GM21717 (cell line): ENCODE data around the gene HS2ST1.
"Not testable (repeated sequence)": the region's sequence is repeated elsewhere in the genome, so short reads cannot be mapped to it uniquely, and the experiment has no call there.

Source experiments
- ATAC-seq: cut with Tn5 transposase; IDR thresholded peaks from one replicate; pipeline ENCODE4 v1.9.1; 2021; ENCODE audit warnings: mild to moderate bottlenecking, moderate library complexity; ENCODE audit not compliant: unreplicated experiment

The HS2ST1 gene

DNA sequence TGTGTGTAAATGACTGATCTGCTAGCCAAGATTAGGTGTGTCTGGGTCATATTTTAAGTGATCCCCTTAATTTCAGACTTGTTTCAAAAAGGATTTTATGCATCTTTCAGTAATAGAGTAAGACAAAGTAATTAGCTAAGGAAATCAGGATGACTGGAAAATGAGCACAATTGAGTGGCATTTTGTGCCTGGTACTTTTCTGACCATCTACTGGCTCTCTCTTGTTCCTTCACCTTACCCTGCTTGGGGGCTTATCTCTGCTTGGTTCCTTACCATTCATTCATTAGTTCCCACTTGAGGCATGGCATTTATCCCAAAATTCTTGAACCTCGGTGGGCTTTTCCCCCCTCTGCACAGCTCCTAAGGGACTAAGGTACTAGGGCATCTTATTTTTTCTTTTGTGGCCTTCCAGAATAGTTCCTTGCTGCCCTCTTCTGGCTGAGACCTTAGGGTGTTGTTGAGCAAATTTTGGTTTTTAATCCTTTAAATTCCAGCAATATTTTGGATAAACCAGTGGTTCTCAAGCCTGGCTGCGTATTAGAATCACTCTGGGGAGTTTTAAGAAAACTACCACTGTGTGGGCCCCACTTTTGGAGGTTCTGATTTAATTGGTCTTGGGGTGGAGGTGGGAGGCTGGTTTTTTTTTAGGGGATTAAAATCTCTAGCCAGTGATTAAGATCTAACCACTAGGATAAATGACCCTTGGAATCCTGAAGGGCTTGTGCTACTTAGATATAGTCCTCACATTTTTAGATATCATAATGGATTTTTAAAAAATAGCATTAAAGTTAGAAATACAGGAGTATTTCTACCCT is 50.8 kb downstream of the HS2ST1 start:
- ATAC-seq, result peak; percentile 14

DNA sequence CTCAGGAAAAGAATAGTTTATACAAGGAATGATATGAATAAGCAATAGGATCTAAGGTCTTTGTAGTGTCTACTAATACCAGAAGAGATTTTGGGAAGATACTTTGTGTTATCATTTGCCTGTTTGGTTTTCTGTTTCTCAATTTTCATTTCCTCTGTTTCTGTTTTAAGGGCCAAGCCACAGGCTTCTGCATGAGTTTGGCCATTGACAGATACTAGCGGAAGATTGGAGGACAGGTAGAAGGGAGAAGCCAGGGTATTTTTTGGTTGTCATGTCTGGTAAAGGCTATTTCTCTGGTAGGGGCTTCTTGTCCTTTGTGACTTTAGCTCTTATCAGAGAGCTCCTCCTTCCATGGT is 51.4 kb downstream of the HS2ST1 start:
- ATAC-seq, result peak; percentile 75

DNA sequence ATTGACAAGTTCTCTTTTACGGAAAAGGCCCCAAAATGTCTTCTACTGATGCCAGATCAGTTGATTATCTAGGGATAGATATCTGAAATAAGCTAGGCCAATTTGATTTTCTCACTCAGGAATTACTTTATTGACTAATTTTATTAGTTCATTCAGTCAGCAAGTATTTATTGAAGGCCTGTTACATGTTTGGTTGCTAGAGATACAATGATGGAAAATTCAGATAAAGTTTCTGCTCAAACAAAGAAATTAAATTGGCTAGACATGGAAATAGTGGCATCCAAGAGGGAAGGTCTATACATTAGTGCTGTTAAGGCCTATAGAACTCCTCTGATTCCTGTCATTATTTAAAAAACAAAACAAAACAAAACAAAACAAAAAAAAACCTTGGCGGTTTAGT is 56.5 kb downstream of the HS2ST1 start:
- no peak for ATAC-seq

DNA sequence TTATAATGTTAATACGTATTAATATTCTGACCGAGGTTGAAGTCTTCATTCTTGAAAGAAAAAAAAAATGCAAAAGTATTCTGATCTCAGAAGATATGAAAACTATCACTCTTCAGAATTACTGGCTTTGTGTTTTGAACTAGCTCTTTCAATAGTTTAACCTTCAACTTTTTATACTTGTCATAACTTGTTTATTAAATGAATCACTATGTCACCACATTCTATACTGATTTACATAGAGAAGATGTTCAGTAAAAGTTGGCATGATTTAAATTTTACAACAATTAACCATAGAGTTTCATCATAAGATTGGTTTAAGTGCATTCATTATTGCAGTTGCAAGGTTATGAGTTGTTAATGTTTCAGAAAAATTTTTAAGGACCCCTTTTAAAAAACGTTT is 57.3 kb downstream of the HS2ST1 start:
- ATAC-seq, result no peak

DNA sequence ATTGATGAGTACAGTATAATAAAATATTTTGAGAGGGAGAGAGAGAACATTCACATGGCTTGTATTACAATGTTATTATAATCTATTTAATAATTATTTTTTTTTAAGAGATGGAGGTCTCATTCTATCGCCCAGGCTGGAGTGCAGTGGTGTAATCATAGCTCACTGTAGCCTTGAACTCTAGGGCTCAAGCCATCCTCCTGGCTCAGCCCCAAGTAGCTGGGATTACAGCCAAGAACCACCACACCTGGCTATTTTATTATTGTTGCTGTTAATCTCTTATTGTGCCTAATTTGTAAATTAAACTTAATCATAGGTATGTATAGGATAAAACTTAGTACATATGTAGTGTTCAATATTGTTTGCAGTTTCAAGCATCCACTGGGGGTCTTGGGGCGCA is 57.8 kb downstream of the HS2ST1 start:
- ATAC-seq, result no peak

DNA sequence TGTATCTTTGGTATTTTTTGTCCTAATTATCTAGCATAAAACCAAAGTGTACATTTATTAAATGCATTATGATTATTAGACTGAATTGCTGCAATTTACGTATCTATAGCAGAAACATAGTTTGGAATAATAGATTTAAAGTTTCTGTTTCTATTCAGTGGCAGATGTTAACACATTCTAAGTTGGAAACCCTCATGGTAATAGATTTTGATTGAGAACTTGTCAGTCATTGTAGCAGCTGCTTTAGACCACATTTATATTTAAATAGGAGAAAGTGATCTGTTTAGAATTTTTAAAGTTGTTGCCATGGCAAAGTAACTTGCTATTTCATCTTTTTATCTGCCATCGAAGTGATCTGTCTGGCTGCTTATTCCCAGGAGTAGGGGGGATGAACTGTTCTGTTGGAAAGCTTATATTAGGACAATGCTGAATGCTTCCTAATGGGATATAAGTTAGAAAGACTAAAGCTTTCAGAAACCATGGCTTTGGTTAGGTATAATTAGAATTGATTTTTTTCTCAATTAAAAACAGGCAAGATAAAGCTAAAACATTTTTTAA is 61.6 kb downstream of the HS2ST1 start:
- no peak for ATAC-seq

DNA sequence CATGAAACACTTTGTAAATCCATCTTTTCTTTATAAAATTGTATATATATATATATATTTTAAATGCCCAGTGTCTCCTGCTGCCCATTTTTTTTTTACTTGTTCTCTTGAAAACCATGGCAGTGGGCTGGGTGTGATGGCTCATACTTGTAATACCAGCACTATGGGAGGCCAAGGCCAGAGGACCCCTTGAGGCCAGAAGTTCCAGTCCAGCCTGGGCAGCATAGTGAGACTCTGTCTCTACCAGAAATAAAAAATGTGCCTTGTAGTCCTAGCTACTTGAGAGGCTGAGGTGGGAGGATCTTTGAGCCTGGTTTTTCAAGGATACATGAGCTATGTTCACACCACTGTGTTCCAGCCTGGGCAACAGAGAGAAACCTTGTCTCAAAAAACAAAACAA is 62.2 kb downstream of the HS2ST1 start:
- ATAC-seq, result no peak

DNA sequence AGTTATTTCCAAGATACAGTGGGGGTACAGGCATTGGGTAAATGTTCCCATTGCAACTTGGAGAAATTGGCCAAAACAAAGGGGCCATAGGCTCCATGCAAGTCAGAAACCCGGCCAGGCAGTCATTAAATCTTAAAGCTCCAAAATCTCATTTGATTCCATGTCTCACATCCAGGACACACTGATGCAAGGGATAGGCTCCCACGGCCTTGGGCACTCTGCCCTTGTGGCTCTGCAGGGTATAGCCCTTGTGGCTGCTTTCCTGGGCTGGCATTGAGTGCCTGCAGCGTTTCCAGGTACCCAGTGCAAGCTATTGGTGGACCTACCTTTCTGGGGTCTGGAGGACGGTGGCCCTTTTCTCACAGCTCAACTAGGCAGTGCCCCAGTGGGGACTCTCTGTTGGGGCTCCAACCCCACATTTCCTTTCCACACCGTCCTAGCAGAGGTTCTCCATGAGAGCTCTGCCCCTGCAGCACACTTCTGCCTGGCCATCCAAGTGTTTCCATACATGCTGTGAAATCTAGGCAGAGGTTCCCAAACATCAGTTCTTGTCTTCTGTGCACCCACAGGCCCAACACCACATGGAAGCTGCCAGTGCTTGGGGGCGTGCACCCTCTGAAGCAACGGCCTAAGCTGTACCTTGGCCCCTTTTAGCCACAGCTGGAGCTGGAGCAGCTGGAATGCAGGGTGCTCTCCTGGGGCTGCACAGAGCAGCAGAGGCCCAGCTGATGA is 67.2 kb downstream of the HS2ST1 start:
- ATAC-seq, result no peak

DNA sequence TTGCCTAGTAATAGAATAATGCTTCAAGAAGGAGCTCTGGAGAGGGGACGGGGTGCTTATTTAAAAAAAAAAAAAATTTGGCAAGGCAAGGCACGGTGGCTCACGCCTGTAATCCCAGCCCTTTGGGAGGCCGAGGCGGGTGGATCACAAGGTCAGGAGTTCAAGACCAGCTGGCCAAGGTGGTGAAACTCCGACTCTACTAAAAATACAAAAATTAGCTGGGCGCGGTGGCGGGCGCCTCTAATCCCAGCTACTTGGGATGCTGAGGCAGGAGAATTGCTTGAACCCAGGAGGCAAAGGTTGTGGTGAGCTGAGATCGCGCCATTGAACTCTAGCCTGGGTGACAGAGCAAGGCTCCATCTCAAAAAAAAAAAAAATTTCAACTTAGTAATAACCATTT is 69.2 kb downstream of the HS2ST1 start:
- ATAC-seq, result not testable (repeated sequence)

DNA sequence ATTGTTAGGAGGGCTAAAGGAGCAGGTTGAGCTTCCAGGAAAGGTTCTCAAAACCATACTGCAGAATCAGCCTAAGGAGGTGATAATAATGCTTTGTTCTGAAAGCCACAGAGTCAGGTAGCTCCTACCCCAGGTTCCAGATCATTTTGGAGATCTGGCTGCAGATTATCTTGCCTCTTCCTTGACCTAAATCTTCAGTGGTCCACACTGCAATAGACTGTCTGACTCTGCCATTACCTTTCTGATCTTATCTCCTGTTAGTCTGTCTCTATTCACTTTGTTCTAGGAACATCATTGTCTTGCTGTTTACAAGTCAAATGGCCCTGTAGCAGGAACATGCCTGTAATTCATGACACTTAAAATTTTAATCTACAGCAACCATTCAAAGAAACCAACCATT is 73.0 kb downstream of the HS2ST1 start:
- ATAC-seq, result no peak

DNA sequence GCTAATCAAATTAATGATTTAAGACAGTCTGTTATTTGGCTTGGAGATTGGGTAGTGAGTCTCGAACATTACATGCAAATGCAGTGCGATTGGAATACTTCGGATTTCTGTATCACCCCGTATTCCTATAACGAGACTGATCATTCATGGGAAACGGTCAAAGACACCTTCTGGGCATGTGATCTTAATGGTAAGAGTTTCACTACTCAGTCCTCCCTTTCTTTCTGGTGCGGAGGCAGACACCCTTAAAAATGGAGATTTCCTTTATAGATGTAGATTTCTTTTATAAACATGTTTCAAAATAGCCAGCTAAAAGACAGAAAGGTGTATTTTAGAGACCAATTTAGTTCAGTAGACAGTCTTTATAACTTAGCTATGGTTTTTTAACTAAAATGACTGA is 74.4 kb downstream of the HS2ST1 start:
- no peak for ATAC-seq

DNA sequence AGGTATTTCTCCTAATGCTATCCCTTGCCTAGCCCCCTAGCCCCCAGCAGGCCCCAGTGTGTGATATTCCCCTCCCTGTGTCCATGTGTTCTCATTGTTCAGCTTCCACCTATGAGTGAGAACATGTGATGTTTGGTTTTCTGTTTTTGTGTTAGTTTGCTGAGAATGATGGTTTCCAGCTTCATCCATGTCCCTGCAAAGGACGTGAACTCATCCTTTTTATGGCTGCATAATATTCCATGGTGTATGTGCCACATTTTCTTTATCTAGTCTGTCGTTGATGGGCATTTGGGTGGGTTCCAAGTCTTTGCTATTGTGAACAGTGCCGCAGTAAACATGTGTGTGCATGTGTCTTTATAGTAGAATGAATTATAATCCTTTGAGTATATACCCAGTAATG is 75.3 kb downstream of the HS2ST1 start:
- not testable (repeated sequence) for ATAC-seq

DNA sequence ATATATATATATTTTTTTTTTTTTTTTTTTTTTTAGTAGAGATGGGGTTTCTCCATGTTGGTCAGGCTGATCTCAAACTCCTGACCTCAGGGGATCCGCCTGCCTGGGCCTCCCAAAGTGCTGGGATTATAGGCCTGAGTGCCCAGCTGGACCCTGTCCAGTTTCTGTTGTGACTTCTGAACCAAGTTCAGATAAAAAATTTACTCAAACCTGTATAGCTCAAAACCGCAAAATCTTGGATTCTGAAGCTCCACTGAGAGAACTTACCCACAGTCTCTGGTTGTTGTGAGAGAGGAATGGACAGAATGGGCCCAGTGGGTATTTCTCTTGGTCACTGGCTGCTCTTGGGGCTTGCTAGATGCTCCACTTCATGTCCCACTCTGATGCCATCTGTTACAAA is 76.4 kb downstream of the HS2ST1 start:
- ATAC-seq, result no peak

DNA sequence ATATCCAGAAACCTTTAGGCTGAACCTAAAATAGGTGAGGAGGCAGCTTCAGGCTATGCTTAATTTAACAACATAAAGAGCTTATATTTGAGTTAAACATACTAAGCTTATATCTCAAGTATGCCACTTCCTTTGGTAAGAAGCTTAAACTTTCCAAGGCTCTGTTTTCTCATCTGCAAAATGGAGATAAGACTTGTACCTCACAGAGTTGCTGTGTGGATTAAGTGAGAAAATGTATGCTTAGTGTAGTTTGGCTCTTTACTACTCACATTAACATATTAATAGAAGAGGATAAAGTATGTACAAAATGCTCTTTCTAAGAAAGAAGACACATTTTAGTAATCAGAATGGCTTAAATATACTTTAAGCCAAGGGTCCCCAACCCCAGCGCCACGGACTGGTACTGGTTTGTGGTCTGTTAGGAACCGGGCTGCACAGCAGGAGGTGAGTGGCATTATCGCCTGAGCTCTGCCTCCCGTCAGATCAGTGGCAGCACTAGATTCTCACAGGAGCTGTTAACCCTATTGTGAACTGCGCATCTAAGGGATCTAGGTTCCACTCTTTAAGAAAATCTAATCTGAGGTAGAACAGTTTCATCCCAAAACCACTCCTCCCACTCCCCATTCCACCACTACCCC is 77.2 kb downstream of the HS2ST1 start:
- ATAC-seq, result no peak

DNA sequence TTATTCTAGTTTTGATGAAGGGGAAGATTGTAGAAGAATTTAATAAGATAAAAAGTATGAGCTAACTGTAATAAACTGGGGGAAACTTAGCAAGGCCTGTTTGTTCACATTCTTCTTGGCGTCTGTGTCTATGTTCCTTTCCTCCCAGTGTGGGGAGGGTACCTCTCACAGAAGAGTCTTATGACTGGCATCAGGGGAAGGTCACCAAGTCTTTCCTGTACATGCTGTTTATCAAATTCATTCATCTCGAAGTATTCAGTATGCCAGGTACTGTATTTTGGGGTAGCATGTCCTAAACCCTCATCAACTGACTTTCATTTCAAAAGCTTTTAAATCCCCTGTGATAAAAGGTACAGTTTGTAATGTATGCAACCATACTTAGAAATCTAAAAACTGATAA is 78.4 kb downstream of the HS2ST1 start:
- no peak for ATAC-seq

DNA sequence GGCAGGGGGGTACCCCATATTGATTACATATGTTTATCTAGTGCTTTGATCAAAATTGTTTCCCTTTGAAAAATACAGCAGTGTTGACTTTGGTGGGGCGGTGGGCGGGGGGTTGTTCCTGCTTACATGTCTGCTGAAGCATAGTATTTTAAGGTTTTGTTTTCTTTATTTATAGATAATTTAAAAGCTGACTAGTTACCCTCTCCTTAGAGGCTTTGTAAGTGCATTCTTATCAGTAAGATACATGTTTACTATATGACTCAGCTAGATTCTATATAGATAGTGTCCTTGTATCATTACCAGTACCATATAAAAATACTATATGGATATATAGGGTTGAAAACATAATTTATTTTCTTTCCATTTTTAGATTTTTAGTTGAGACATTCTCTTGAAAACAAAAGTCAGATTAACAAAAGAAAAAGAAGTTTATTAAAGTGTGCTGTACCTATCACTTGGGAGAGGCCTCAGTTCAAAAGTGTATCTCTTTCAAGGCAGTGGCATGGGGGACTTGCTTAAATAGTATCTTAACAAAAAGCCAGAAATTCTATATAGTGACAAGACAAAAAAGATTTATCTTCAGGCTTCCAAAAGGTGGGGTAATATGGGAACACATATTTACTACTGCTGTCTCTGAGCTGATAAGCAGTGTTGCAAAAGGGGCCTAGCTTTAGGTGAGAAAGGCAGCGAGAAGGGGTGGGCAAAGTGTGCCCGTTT is 79.0 kb downstream of the HS2ST1 start:
- no peak for ATAC-seq

DNA sequence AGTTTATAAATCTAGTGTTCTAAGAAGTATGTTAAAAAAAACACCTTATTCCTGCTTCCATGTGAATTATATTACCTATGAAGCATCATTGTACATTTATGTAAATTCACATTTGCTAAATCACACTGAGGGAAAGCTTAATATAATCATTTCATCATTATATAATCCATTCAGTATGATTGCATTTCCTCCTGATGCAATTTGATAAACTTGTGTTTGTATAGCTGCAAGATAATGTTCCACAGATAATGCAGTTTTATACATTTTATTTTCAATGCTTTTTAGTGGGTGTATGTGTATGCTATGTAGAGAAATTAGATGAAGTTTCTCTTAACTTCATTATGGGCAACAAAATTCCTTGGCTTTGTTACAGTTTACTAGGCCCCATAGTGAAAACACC is 79.6 kb downstream of the HS2ST1 start:
- ATAC-seq, result no peak

DNA sequence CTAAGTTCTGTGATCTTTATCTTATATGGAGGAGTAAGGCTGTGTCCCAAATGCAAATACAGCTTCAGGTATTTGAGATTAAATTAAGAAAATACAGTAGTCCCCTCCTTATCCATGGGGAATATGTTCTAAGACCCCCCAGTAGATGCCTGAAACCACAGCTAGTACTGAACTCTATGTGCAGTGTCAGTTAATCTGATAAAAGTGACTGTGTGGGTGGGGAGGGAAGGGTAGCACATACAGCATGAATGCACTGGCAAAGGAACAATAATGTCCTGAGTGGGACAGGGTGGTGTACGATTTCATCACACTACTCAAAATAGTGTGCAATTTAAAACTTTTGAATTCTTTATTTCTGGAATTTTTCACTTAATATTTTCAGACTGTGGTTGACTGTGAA is 83.1 kb downstream of the HS2ST1 start:
- no peak for ATAC-seq

DNA sequence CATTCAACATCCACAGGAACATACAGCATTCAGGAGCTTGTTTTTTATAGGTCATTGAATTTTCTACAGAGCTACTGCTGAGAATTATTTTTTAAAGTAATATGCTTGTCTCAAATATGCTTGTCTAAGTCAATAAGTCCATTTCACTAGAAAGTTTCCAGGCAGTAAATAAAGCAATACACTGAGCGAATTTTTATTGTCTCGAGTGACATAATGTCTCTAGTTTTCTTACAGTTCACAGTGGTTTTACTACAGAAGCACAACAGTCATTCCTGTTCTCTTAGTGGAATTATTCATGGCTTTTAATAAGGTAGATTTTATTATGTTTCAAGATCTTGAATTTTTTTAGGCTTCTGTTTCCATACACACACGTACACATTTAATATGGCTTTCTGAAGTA is 83.8 kb downstream of the HS2ST1 start:
- no peak for ATAC-seq

DNA sequence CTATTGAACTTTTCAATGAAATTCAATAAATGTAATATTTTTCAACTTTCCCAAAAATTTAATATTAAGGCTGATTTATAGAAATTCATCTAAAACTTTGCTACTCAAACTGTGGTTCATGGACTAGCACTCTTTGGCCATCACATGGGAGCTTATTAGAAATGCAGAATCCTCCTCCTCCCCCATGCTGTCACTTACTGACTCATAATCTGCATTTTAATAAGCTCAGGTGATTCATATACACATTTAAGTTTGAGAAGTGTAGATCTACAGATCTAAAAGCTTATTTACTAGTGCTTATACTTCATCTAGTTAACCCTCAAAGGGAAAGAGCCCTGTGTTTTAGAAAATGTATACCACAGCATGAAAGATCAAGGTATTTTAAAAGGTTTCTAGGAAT is 84.3 kb downstream of the HS2ST1 start:
- no peak for ATAC-seq

DNA sequence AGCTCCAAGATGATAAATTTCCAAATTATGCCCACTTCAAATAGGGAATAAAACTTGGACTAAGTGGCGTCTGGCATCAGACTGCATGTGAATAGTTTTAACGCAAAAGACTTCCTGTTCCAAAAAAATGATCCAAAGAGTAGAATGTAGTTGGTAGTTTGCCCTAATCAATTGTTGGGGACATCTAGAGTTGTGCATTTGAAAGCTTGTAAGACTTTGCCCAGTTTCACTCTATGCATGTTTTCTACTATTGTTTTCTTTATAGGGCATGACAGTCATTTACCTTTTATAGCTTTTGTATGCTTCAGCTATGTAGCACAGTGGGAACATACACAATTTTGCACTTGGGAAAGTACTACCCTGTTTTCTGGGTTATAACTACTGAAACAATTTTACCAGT is 86.0 kb downstream of the HS2ST1 start:
- no peak for ATAC-seq
